Measurements from ENCODE around the gene DMRTB1. TPM values are rescaled to one million over a fixed set of nuclear protein-coding genes. Genes with fewer than 3 reads are reported as not detected.
"Not testable (repeated sequence)": the region's sequence is repeated elsewhere in the genome, so short reads cannot be mapped to it uniquely, and the experiment has no call there.

Gene DMRTB1
- total RNA-seq, 4 donors from 2014 or later = not detected

DNA sequence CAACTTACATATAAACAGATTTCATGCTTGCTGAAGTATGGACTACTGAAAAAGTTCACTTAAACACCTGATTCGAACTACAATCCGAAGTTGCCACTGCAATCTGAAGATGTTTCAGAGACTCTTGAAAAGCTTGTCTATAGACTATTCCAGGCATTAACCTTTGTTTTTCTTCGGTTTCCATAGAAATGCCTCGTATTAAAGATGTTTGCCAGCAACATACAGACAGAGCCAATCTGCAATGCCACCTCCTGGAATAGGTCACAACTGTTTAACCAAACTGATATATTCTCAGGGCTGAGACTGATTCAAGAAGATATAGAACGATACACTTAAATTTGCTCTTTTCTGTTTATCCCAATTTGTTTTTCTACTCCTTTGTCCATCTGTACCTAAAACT lies 28.9 kb upstream of the DMRTB1 start:
- TF ChIP-seq POLR2A (IDR thresholded peaks at IDR 0.05) (no peak), EP300 (IDR thresholded peaks at IDR 0.05) (no peak)
- TF ChIP-seq, protein P1, sequence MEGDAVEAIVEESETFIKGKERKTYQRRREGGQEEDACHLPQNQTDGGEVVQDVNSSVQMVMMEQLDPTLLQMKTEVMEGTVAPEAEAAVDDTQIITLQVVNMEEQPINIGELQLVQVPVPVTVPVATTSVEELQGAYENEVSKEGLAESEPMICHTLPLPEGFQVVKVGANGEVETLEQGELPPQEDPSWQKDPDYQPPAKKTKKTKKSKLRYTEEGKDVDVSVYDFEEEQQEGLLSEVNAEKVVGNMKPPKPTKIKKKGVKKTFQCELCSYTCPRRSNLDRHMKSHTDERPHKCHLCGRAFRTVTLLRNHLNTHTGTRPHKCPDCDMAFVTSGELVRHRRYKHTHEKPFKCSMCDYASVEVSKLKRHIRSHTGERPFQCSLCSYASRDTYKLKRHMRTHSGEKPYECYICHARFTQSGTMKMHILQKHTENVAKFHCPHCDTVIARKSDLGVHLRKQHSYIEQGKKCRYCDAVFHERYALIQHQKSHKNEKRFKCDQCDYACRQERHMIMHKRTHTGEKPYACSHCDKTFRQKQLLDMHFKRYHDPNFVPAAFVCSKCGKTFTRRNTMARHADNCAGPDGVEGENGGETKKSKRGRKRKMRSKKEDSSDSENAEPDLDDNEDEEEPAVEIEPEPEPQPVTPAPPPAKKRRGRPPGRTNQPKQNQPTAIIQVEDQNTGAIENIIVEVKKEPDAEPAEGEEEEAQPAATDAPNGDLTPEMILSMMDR (IDR thresholded peaks at IDR 0.05) = no peak
- WGBS, 2 donors = 43 to 52% methylated on average over 5 of the region's 5 CpGs
- no peaks in the 10 kb centered on the region for H3K4me1 ChIP-seq

DNA sequence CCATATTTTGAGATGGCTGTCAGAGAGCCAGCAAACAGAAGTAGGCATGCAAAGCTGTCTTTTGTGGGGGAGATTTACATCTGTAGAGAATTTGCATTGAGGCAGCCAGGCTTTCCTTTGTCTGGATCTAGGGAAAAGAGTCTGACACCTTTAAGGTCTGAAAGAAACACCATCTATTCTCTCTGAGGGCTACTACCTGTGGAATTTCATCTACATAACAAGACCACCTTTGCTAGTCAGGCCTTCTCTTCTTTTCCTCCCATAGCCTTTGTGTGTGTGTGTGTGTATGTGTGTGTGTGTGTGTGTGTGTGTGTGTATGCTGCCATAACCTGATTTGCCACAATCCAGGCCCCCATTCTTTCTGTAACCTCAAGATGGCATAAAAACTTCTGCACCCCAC lies 28.4 kb upstream of the DMRTB1 start:
- Histone ChIP-seq H3K9me3 (no peaks in the 10 kb centered on the region), H3K4me3 (no peak overlapping the region), H3K36me3 (no peaks in the 10 kb centered on the region), H3K27ac (no peak overlapping the region), H3K27me3 (no peaks in the 10 kb centered on the region), H3K4me1 (no peaks in the 10 kb centered on the region)
- DNase-seq (ENCODE audit: low spot score in 2 of 2) = no peak
- no peak for TF ChIP-seq POLR2A (IDR thresholded peaks at IDR 0.05)
- TF ChIP-seq, protein P1 (IDR thresholded peaks at IDR 0.05) = no peak
- TF ChIP-seq EP300 (IDR thresholded peaks at IDR 0.05) = no peak

More for the DNA sequence above, 28.9 kb upstream of the DMRTB1 start:
- DNase-seq (ENCODE audit: low spot score in 2 of 2) = no peak
- Histone ChIP-seq H3K36me3 (no peaks in the 10 kb centered on the region), H3K27ac (no peak overlapping the region), H3K9me3 (no peaks in the 10 kb centered on the region), H3K27me3 (no peaks in the 10 kb centered on the region), H3K4me3 (no peak overlapping the region)

DNA sequence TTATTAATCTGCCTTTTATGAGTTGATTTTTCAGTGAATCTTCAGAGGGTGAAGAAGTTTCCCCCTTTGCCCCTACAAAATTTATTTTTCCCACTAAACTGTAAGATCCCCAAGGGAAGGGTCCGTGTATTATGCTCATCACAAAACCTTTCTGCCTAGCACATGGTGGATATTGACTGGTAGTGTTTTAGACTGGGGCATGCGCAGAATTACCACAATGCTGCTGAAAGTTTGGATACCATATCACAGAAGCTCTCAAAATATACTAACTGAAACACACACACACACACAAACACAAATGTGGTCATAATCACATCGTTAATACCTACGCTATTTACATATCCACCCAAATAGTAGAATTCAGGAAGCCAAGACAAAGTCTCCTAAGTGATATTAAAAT lies 28.0 kb upstream of the DMRTB1 start:
- no peak for DNase-seq (ENCODE audit: low spot score in 2 of 2)
- Histone ChIP-seq H3K27me3 (no peaks in the 10 kb centered on the region), H3K4me3 (no peak overlapping the region), H3K9me3 (no peaks in the 10 kb centered on the region), H3K4me1 (no peaks in the 10 kb centered on the region), H3K27ac (no peak overlapping the region), H3K36me3 (no peaks in the 10 kb centered on the region)
- TF ChIP-seq POLR2A (IDR thresholded peaks at IDR 0.05) = no peak
- 66 to 71% methylated on average over 4 of the region's 4 CpGs for WGBS, 2 donors

GRCh38 chr1:53431805-53432565 lies 27.2 kb upstream of the DMRTB1 start:
- H3K36me3 ChIP-seq = no peaks in the 10 kb centered on the region
- DNase-seq (ENCODE audit: low spot score in 2 of 2) = no peak
- TF ChIP-seq POLR2A (IDR thresholded peaks at IDR 0.05) (no peak), EP300 (IDR thresholded peaks at IDR 0.05) (no peak)
- TF ChIP-seq, protein P1 (IDR thresholded peaks at IDR 0.05) = no peak
- H3K9me3 ChIP-seq = no peaks in the 10 kb centered on the region
- no peaks in the 10 kb centered on the region for H3K27me3 ChIP-seq
- H3K27ac ChIP-seq = no peak overlapping the region
- H3K4me3 ChIP-seq = no peak overlapping the region
- H3K4me1 ChIP-seq = no peaks in the 10 kb centered on the region
- WGBS, 2 donors = 48 to 52% methylated on average over 5 of the region's 5 CpGs

DNA sequence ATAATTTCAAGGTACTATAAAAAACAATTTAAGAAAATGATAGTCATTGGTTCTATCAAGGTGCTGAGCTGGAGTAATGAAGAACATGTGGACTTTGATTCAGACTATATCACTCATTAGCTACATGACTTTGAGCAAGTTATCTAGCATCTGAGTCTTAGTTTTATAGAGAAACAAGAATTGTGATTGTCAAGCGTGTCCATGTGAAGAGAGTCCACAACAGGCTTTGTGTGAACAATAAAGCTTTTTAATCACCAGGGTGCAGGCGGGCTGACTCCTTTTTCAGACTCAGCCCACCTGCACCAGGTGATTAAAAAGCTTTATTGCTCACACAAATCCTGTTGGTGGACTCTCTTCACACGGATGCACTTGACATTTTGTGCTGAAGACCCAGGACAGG lies 26.6 kb upstream of the DMRTB1 start:
- Histone ChIP-seq H3K4me1 (no peaks in the 10 kb centered on the region), H3K36me3 (no peaks in the 10 kb centered on the region), H3K4me3 (no peak overlapping the region), H3K27ac (no peak overlapping the region), H3K27me3 (no peaks in the 10 kb centered on the region), H3K9me3 (no peaks in the 10 kb centered on the region)
- 79% methylated on average over 3 of the region's 3 CpGs for WGBS, 2 donors
- DNase-seq (ENCODE audit: low spot score in 2 of 2) = no peak
- TF ChIP-seq, protein P1 (IDR thresholded peaks at IDR 0.05) = no peak
- TF ChIP-seq POLR2A (IDR thresholded peaks at IDR 0.05) = no peak
- TF ChIP-seq EP300 (IDR thresholded peaks at IDR 0.05) = no peak

DNA sequence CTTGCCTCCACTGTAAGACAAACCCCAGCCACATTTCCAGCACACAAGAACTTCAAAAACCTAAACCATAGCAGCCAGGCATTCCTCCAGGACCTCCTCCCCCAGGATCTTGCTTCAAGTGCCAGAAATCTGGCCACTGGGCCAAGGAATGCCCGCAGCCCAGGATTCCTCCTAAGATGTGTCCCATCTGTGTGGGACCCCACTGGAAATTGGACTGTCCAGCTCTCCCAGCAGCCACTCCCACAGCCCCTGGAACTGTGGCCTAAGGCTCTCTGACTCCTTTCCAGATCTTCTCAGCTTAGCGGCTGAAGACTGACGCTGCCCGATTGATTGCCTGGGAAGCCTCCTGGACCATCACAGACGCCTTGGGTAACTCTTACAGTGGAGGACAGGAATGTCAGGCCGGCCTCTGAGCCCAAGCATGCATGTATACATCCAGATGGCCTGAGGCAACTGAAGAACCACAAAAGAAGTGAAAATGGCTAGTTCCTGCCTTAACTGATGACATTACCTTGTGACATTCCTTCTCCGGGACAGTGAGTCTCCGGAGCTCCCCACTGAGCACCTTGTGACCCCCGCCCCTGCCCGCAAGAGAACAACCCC lies 24.7 kb upstream of the DMRTB1 start:
- DNase-seq (ENCODE audit: low spot score in 2 of 2); H3K4me3 ChIP-seq; H3K9me3 ChIP-seq; H3K36me3 ChIP-seq; H3K4me1 ChIP-seq; H3K27ac ChIP-seq; H3K27me3 ChIP-seq: not testable (repeated sequence)
- WGBS, 2 donors = 89 to 91% methylated on average over 10 of the region's 10 CpGs
